Skin of body (tissue), 2 donors: ENCODE measurements around the gene ALKBH6. TPM values are rescaled to one million over a fixed set of nuclear protein-coding genes. Genes with fewer than 3 reads are reported as not detected.

Experiments
- DNase-seq: peaks from one replicate; lab custom pipeline; 2025; lab: John Stamatoyannopoulos, UW
- total RNA-seq: library from RNA; depleted of rRNA; stranded (reverse); fragments of >200 nt; gene quantifications from one replicate; pipeline ENCODE4 v1.2.3, GENCODE V29; 2014

ALKBH6 gene
- total RNA-seq, 1 donor from 2014 or later: 9.2 TPM

DNA sequence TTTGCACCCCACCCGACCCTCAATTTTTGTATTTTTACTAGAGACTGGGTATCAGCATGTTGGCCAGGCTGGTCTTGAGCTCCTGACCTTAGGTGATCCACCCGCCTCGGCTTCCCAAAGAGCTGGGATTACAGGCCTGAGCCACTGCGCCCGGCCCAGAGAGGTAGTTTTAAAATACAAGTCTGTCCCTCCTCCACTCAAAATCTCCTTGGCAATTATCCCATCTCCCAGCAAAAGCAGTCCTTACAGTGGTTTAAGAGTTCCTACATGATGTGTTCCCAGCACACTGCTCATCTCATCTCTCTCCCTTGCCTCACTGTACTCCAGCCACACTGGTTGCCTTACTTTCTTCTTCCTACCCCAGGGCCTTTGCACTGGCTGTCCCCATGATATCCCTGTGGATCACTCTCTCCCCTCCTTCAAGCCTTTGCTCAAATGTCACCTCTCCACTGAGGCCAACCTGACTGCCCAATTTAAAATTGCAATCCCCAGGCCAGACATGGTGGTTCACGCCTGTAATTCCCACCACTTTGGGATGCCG, 53.5 kb downstream of the ALKBH6 start:
- DNase-seq: no peak

- no peak for DNase-seq
Measured at GRCh38 chr19:35959968-35960320, 54.1 kb downstream of the ALKBH6 start.

Other genes with a start within 250 kb of the ALKBH6 start
- gene ARHGAP33, start 238.6 kb downstream of the ALKBH6 start, total RNA-seq: 5.1 TPM
- not detected for gene PRODH2, start 201.4 kb downstream of the ALKBH6 start, total RNA-seq
- gene NPHS1, start 161.7 kb downstream of the ALKBH6 start, total RNA-seq: not detected
- gene KIRREL2, start 157.3 kb downstream of the ALKBH6 start, total RNA-seq: 0.10 TPM
- gene APLP1, start 145.6 kb downstream of the ALKBH6 start, total RNA-seq: 3.0 TPM
- 12.0 TPM for gene NFKBID, start 113.7 kb downstream of the ALKBH6 start, total RNA-seq
- gene HCST, start 111.7 kb downstream of the ALKBH6 start, total RNA-seq: 2.7 TPM
- 14.1 TPM for gene TYROBP, start 105.9 kb downstream of the ALKBH6 start, total RNA-seq
- 2.8 TPM for gene LRFN3, start 77.8 kb downstream of the ALKBH6 start, total RNA-seq
- gene SDHAF1, start 19.0 kb downstream of the ALKBH6 start, total RNA-seq: 11.2 TPM
- gene SYNE4, start 5.4 kb downstream of the ALKBH6 start, total RNA-seq: not detected
- gene CLIP3, start 18.7 kb upstream of the ALKBH6 start, total RNA-seq: 4.2 TPM
- gene THAP8, start 40.1 kb upstream of the ALKBH6 start, total RNA-seq: 2.3 TPM
- gene WDR62, start 40.7 kb upstream of the ALKBH6 start, total RNA-seq: 2.5 TPM
- not detected for gene OVOL3, start 96.9 kb upstream of the ALKBH6 start, total RNA-seq
- gene POLR2I, start 100.7 kb upstream of the ALKBH6 start, total RNA-seq: 64.2 TPM
- 57.9 TPM for gene TBCB, start 101.3 kb upstream of the ALKBH6 start, total RNA-seq
- gene CAPNS1, start 125.9 kb upstream of the ALKBH6 start, total RNA-seq: 141 TPM
- 43.5 TPM for gene COX7A1, start 138.2 kb upstream of the ALKBH6 start, total RNA-seq
- 8.2 TPM for gene ZNF565, start 200.5 kb upstream of the ALKBH6 start, total RNA-seq
- 89.4 TPM for gene ZNF146, start 200.9 kb upstream of the ALKBH6 start, total RNA-seq